ACC112 (cell line): Measurements from ENCODE around the gene NPHP1.
"Not testable (repeated sequence)": the region's sequence is repeated elsewhere in the genome, so short reads cannot be mapped to it uniquely, and the experiment has no call there.

Experiments
- H2AFZ ChIP-seq: fragments of 200-600 bp; sonication (generic); one replicate; pipeline ENCODE4 v1.6.0; 2017; ENCODE audit warnings: antibody characterized with exemption, low read length; ENCODE audit not compliant: unreplicated experiment
- H3K27ac ChIP-seq: fragments of 200-600 bp; sonication (generic); 2 replicates; pipeline ENCODE4 v1.5.1; 2014; ENCODE audit warnings: low read depth, mild to moderate bottlenecking, antibody characterized with exemption, low read length, moderate library complexity
- H3K27me3 ChIP-seq: fragments of 200-600 bp; sonication (generic); 2 replicates; pipeline ENCODE4 v1.6.1; 2014; ENCODE audit warnings: mild to moderate bottlenecking, antibody characterized with exemption, low read length, moderate library complexity, mixed read lengths; ENCODE audit not compliant: insufficient read depth
- H3K36me3 ChIP-seq: fragments of 200-600 bp; sonication (generic); 2 replicates; pipeline ENCODE4 v1.6.1; 2016; ENCODE audit warnings: mild to moderate bottlenecking, antibody characterized with exemption, low read length, moderate library complexity, mixed read lengths; ENCODE audit not compliant: insufficient read depth
- H3K4me1 ChIP-seq: fragments of 200-600 bp; sonication (generic); one replicate; pipeline ENCODE4 v1.6.1; 2016; ENCODE audit warnings: low read length, mixed read lengths; ENCODE audit not compliant: insufficient read depth, unreplicated experiment, control insufficient read depth
- H3K4me3 ChIP-seq: fragments of 200-600 bp; sonication (generic); 2 replicates; pipeline ENCODE4 v1.5.1; 2014; ENCODE audit warnings: mild to moderate bottlenecking, low read depth, low read length
- H3K79me2 ChIP-seq: fragments of 200-600 bp; sonication (generic); one replicate; pipeline ENCODE4 v1.6.0; 2016; ENCODE audit warnings: low read length; ENCODE audit not compliant: control insufficient read depth, unreplicated experiment, insufficient read depth

The NPHP1 gene

GRCh38 chr2:110101901-110102803 lies 102.7 kb downstream of the NPHP1 start:
- H3K27me3 ChIP-seq, result no peaks in the 10 kb centered on the region
- peak overlapping the region; percentile 37 for H3K4me3 ChIP-seq
- no peak overlapping the region for H2AFZ ChIP-seq
- H3K4me1 ChIP-seq, result peaks cover 48% of the 10 kb centered on the region
- no peaks in the 10 kb centered on the region for H3K36me3 ChIP-seq
- peak overlapping the region; percentile 97 for H3K27ac ChIP-seq
- no peaks in the 10 kb centered on the region for H3K79me2 ChIP-seq

GRCh38 chr2:110101280-110101844 lies 103.5 kb downstream of the NPHP1 start:
- peaks cover 44% of the 10 kb centered on the region for H3K4me1 ChIP-seq
- peak overlapping the region; percentile 37 for H3K4me3 ChIP-seq
- no peaks in the 10 kb centered on the region for H3K36me3 ChIP-seq
- no peak overlapping the region for H2AFZ ChIP-seq
- no peaks in the 10 kb centered on the region for H3K79me2 ChIP-seq
- H3K27me3 ChIP-seq, result no peaks in the 10 kb centered on the region
- H3K27ac ChIP-seq, result peak overlapping the region; percentile 97

- H3K79me2 ChIP-seq, H3K36me3 ChIP-seq, H3K27me3 ChIP-seq, H2AFZ ChIP-seq, H3K4me3 ChIP-seq: not testable (repeated sequence)
- H3K4me1 ChIP-seq, result peaks cover 39% of the 10 kb centered on the region
- H3K27ac ChIP-seq, result peak overlapping the region; percentile 97
These were observed 103.9 kb downstream of the NPHP1 start for GRCh38 chr2:110100880-110101279.

GRCh38 chr2:110100480-110100879 lies 104.3 kb downstream of the NPHP1 start:
- Histone ChIP-seq H3K79me2 (no peaks in the 10 kb centered on the region), H3K4me3 (no peak overlapping the region), H2AFZ (no peak overlapping the region), H3K36me3 (no peaks in the 10 kb centered on the region), H3K4me1 (peaks cover 35% of the 10 kb centered on the region), H3K27ac (peak overlapping the region; percentile 97), H3K27me3 (no peaks in the 10 kb centered on the region)

GRCh38 chr2:110099471-110100225 lies 105.2 kb downstream of the NPHP1 start:
- no peak overlapping the region for H3K27ac ChIP-seq
- no peaks in the 10 kb centered on the region for H3K79me2 ChIP-seq
- H2AFZ ChIP-seq, result no peak overlapping the region
- H3K4me3 ChIP-seq, result no peak overlapping the region
- peaks cover 26% of the 10 kb centered on the region for H3K4me1 ChIP-seq
- H3K27me3 ChIP-seq, result no peaks in the 10 kb centered on the region
- no peaks in the 10 kb centered on the region for H3K36me3 ChIP-seq

GRCh38 chr2:110099038-110099425 lies 105.8 kb downstream of the NPHP1 start:
- Histone ChIP-seq H3K4me1 (peaks cover 25% of the 10 kb centered on the region), H3K36me3 (no peaks in the 10 kb centered on the region), H2AFZ (no peak overlapping the region), H3K79me2 (no peaks in the 10 kb centered on the region), H3K4me3 (no peak overlapping the region), H3K27me3 (no peaks in the 10 kb centered on the region), H3K27ac (no peak overlapping the region)

GRCh38 chr2:110097506-110098220 lies 107.2 kb downstream of the NPHP1 start:
- Histone ChIP-seq H3K4me3 (no peak overlapping the region), H3K79me2 (no peaks in the 10 kb centered on the region), H2AFZ (no peak overlapping the region), H3K27me3 (no peaks in the 10 kb centered on the region), H3K4me1 (peaks cover 21% of the 10 kb centered on the region), H3K27ac (no peak overlapping the region), H3K36me3 (no peaks in the 10 kb centered on the region)

GRCh38 chr2:110095994-110096633 lies 108.7 kb downstream of the NPHP1 start:
- H3K4me3 ChIP-seq, result no peak overlapping the region
- H3K79me2 ChIP-seq, result no peaks in the 10 kb centered on the region
- H3K4me1 ChIP-seq, result peaks cover 9% of the 10 kb centered on the region
- H2AFZ ChIP-seq, result no peak overlapping the region
- H3K36me3 ChIP-seq, result no peaks in the 10 kb centered on the region
- H3K27me3 ChIP-seq, result no peaks in the 10 kb centered on the region
- H3K27ac ChIP-seq, result no peak overlapping the region

GRCh38 chr2:110094884-110095534 lies 109.8 kb downstream of the NPHP1 start:
- not testable (repeated sequence) for H2AFZ ChIP-seq, H3K79me2 ChIP-seq, H3K4me1 ChIP-seq, H3K27me3 ChIP-seq, H3K4me3 ChIP-seq, H3K27ac ChIP-seq, H3K36me3 ChIP-seq

- not testable (repeated sequence) for H3K4me3 ChIP-seq, H3K27ac ChIP-seq, H3K4me1 ChIP-seq, H3K36me3 ChIP-seq, H3K79me2 ChIP-seq, H3K27me3 ChIP-seq, H2AFZ ChIP-seq
These were observed 110.9 kb downstream of the NPHP1 start for GRCh38 chr2:110093924-110094323.
